Midbrain (tissue), 1 donor: ENCODE data around the gene AHRR.

ENCODE experiments used
- DNase-seq: peaks from one replicate; lab custom pipeline; 2025; lab: John Stamatoyannopoulos, UW

Gene AHRR

DNA sequence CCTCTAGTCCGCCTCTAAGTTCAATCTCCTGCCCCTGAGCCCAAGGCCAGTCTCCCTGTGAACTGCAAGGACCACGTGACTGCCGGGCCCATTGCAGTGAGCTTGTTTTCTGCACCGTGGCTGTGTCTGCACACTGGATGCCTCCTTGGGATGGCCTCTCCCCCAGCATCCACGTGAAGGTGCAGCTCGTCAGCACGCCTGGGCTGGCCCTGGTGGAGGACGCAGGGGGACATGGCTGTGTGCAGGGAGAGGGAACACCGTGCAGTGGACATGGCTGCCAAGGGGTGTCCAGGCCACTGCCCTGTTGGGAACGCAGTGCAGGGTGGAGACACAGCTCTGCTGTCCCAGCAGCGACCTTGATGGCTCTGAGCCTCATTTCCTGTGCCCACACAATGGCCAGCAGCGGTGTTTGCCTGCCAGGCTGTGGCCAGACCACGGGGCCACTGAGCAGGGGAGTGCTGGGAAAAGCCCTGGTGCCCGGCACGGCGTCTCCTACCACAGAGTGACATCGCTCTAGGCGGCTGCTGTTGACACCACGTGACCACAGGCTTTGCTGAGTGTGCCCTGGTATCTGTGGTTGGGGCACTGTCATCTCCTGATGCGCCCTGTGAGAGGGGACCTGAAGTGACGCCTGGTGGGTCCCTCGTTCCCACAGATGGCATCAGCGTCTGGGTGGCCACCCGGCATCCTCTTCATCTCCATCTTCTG lies 94.6 kb downstream of the AHRR start:
- no peak for DNase-seq

DNA sequence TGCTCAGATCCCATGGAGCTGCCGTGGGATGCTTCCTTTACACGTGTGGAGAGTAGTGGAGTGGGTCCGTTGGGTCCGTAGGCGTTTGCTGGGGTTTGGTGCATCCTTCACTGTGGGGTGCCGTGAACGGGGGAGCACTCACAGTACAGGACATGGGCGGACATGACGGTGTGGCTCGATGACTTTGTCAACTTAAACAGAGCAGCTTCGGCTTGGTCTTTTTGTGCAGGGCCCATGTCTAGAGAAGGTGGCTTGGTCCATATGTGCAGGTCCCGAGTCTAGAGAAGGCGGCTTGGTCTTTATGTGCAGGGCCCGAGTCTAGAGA lies 95.1 kb downstream of the AHRR start:
- no peak for DNase-seq

DNA sequence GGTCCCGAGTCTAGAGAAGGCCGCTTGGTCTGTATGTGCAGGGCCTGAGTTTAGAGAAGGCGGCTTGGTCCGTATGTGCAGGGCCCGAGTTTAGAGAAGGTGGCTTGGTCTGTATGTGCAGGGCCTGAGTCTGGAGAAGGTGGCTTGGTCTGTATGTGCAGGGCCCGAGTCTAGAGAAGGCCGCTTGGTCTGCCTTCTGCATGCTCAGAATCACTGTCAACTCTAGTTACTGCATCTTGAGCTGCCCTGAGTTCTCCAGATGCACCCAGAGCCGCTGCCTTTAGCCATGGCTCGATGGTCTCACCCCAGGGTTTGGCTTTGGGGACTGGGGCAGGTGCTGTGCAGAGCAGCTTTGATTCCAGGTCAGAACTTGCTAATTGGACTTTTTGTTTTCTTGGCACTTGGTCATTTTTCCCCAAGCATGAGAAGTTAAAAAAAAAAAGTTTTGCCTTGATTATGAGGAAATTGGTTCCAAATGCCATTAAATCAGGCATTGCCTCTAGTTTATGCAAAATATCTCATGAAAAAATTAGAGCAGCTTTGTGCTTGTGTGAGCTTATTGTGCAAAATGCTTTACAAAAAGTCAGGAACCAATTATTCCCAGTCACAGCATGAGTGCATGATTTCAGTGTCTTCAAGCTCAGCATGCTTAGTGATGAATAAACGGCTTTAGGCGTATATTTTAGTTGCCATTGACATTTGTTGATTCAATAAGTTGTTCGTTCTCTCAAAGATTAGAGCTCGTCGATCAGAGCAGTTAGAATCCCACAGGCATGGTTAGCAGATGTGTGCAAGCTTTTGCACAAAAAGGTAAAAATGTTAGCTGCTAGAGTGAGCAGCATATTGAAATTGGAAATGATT lies 96.0 kb downstream of the AHRR start:
- DNase-seq, result no peak

DNA sequence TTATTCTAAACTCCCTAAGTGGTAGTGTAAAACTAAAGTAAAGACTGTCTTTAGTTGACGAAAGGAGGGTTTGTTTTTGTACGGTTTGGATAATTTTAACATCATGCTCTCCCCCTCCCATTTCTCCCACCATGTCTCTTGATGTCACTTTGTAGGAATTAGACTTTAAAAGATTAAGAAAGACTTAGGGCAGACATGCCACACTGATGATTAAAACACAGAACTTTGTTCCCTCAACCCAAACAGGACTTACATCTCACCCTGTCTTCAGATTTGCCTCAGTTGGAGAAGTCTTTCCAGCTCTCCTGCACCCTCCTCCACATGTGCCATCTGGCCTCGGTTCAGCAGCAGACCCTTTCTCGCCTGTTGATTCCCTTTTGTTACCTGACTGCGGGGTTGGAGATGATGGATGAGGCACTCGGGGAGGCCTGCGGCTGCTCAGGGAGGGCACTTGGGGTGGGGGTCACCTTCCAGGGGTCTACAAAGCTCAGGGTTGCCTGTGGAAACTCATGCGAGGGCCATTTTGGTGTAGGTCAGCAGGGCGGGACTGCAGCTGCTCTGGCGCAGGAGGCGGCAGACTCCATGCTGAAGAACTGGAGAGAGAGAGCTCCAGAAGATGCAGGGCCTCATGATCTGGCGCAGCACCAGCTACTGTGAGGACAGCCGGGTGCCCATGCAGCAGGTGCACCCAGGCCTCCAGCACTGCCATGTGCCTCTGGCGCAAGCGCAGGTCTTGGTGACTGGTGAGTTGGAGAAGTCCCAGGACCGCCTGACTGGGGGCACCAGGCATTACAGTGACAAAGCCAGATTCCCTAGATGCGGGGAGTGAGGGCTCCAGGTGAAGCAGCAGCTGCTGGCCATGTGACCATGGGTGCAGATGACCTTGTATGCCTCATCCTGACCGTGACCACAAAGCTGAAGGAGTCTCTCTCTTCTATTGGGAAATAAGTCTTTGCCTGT lies 96.9 kb downstream of the AHRR start:
- DNase-seq, result no peak

DNA sequence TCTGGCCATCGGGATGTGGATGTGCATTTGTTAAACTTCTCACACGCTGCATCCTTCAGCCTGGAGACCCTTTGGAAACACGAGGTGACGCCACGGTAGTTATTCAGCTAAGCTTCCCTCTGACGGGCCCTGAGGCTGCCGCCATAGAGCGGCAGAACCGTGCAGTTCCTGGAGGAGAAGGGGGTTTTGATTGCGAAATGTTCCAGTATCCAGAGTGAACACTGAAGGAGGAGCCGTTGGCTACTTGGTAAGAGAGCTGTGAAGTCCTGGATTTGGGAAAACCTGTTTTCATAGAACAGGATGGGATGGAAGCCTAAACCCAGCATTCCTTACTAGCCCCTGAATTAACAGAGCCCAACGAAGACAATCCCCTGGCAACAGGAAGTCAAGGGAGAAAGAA lies 98.5 kb downstream of the AHRR start:
- no peak for DNase-seq

DNA sequence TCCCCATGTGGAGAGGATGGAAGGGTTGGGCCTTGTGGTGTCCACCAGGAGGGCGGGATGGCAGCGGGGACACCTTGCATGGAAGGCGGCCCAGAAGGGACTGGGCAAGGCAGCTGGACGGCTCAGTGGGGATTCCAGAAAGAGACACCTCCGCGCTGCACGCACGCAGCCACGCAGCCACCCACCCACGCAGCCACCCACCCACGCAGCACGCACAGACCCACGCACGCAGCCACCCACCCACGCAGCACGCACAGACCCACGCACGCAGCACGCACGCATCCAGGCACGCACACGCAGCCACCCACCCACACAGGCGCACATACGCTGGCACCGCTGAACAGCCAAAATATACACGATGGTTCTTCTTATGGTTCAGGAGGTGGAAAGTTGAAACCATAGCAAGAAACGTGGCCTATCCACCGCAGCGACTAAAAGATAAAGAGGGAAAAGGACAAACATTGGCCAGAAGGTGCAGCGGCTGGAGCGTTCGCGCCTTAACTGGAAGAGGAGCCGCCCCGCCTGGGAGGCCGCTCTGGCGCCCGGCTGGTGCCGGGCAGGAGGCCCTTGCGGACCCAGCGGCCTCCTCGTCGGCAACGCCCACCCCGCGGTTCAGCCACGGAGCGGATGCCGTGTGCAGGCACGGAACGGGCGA lies 99.2 kb downstream of the AHRR start:
- no peak for DNase-seq

DNA sequence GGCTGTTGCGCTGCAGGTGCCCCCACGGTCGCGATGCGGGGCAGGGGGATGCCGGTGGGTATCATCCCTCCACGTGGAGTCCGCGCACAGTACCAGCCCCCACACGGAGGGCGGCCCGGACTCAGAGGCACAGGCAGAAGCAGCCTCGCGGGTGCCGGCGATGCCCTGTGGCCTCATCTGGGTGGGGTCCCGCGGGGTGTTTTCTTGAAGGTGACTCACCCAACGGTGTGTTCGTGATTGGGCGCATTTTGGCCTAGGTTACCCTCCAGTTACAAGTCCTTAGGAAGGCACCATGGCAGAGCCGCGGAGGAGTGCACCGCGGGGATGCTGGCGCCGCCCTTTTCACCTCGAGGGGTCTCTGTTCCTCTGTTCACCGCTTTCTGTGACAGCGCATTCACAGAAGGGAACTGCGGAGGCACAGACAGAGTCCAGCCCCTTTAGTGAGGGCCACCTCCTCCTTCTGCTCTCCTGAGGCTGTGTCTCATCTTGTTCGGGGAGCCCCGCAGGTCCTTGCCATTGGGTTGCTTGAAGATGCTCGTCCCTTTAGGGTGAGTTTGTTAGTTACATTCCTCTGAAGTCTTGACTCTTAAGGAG lies 99.9 kb downstream of the AHRR start:
- no peak for DNase-seq

DNA sequence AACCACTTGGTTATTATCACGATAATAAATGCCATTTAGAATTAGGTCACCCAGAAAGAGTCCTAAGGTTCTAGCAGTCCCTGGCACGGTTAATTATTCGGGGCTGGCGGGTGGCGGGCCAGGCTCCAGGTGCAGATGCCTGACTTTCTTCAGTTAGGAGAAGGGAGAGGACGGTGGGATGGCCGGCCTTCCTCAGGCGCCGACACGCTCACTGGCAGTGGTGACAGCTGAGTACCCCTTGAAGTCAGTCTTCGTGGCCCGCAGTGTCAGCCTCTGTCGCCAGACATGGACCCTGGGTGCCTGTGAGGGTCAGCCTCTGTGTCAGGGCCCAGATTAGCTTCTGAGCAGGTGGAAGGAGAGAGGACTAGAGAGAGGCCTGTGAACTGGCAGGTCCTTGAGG lies 100.4 kb downstream of the AHRR start:
- no peak for DNase-seq

DNA sequence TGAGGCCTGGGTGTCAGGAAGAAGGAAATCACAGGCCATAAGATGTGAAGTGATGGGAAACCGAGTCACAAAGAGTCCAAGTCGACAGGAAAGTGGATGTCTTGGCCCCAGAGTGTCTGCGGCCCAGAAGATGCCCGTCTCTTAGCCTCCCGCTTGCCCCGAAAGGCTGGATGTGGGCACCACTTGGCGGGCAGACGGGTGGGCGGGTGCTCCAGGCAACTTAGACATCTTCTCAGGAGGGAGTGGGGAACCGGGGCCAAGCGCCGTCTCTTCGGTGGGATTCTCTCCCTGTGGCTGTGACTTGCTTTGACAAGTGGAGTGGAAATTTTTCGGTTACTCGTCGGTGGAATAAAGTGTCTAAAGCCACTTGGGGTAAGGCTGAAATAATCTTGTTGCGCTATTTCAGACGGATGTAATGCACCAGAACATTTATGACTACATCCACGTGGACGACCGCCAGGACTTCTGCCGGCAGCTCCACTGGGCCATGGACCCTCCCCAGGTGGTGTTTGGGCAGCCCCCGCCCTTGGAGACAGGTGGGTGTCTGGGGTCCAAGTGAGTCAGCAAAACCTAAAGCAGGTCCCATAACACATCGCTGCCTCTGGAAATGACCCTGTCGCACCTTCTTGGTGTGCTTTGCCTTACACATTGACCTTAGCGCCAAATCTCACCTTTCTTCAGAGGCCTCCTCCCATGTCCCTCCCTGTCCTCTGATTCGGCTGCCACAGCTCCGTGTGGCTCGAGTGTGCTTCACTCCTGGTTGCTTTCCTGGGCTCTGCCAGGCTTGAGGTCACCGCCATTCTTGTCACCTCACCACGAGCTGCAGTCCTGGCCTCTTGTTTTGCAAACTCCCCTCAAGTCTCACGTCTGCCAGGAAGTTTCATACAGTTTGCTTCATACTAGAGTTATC lies 101.1 kb downstream of the AHRR start:
- DNase-seq, result no peak

DNA sequence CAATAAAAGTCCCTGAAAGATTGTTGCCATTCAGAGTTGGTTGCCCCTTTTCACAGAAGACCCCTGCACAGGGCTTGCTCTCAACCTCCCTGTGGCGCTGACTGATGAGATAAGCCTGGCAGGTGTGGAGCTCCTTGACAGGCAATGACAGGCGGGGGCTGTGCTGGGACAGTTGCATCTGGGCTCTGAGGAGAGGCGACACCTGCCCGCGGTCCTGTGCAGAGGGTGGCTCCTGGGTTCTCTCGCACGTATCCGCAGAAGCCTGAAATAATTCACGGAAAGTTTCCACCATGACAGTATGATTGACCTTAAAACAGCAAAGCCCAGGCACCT lies 101.7 kb downstream of the AHRR start:
- DNase-seq, result no peak

DNA sequence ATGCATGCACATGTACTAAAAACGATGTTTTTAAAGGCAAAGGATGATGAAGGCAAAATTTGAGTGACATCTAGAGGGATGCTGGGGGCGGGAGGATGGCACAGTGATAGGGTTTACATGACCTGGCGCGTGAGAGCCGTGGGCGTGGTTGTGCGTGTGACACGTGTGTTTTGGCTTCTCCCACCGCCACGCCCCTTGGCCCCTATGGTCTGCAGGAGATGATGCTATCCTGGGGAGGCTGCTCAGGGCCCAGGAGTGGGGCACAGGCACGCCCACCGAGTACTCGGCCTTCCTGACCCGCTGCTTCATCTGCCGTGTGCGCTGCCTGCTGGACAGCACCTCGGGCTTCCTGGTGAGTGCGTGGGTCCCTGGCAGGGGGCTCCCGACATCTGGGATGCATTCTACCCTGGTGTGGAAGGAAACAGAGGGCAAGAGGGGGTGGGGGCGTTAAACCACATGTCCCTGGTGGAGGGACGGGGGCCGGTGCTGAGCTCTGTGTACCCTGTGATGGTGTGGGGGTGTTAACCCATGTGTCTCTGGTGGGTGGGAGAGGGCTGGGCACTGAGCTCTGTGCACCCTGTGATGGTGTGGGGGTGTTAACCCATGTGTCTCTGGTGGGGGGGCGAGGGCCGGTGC lies 102.2 kb downstream of the AHRR start:
- no peak for DNase-seq

DNA sequence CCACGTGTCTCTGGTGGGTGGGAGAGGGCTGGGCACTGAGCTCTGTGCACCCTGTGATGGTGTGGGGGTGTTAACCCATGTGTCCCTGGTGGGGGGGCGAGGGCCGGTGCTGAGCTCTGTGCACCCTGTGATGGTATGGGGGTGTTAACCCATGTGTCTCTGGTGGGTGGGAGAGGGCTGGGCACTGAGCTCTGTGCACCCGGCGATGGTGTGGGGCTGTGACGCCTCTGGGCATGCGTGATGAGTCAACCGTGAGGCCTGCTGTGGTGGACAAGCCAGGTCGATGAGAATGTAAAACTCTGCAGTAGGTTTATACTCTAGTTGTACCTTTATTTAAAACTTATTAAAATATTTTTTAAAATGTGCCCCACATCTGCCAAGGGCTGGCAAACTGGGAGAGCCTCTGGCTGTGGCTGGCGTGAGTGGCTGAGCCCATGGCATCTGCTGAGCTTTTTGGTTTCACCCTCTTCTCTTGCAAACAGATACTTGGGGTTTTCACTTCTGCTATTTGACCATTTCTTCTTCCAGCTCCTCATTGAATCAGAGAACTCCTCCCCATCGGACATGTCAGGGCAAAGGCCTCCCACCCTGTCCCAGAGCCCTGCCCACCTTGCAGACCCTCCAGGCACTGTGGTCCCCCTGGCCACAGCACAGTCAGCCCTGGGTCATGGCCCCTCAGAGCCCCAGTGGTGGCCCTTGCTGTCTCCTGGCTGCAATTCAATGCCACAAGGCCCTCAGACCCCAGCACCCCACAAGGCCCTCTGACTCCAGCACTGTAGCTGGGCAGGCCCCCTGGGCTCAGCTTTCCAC lies 103.0 kb downstream of the AHRR start:
- DNase-seq, result no peak

DNA sequence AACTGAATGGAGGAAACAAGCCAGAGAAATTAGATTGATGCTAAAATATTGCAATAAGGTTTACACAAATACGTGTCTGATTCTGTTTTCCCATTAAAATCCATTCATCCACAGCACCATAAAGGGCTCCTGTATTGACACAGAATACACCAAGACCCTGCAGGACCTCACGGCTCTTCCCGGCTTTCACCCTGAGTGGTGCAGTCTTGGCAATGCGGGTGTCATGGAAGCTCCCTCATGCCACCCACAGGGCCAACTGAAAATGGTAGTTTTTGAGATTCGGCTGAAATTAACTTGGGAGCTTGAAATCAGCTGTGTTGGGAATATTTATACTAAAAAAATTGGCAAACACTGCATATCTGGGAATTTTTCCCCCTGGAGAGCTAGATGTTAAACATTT lies 104.2 kb downstream of the AHRR start:
- DNase-seq, result peak; percentile 20

DNA sequence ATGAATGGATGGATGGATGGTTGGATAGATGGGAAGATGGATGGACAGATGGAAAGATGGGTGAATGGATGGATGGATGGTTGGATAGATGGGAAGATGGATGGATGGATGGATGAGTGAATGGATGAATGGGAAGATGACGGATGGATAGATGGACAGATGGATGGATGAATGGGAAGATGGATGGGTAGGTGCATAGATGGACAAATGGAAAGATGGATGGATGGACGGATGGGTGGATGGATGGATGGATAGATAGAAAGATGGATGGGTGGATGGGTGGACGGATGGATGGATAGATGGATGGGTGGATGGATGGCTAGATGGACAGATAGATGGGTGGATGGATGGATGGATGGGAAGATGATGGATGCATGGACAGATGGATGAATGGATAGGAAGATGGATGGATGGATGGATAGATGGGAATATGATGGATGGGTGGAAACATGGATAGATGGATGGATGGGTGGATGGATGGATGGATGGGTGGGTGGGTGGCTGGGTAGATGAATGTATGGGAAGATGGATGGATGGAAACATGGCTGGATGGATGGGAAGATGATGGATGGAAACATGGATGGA lies 105.0 kb downstream of the AHRR start:
- DNase-seq, result no peak

DNA sequence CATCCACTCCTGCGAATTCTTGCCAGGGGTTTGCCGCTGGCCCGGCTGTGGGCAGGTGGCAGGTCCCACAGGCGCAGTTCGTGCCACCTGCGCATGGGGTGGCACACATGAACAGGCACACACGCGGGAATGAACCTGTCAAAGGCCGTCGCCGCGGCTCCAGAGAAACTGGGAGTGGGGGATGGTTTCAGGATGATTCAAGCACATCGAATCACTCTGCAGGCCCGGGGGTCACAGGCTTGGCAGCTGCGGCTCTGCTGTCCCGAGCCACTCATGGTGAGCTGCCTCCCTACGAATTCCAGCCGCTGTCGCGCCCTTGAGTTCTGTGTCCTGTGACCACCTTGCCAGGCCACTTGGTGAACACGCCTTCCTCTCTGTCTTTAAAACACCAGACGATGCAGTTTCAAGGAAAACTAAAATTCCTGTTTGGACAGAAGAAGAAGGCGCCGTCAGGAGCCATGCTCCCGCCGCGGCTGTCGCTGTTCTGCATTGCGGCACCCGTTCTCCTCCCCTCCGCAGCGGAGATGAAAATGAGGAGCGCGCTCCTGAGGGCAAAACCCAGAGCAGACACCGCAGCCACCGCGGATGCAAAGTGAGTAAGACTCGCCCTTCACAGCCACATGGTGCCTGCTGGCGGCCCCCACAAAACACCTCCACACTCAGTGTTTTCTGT lies 106.0 kb downstream of the AHRR start:
- no peak for DNase-seq

DNA sequence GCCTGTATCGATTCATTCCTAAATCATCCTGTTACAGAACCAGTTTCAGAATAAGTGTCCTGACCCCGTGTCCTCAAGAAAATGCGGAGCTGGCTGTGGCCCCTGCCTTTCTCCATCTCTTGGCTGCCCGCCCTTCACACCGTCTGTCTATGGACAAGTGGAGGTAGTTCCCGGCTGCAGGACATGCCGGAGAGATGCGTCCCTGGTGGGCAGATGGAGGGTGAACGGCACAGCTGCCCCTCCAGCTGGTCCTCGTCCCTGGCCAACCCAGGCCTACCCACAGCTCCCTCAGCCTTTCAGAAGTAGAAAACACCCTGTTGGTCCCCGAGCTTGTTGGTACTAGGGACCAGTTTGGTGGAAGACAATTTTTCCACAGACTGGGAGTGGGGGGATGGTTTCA lies 106.7 kb downstream of the AHRR start:
- DNase-seq, result no peak

DNA sequence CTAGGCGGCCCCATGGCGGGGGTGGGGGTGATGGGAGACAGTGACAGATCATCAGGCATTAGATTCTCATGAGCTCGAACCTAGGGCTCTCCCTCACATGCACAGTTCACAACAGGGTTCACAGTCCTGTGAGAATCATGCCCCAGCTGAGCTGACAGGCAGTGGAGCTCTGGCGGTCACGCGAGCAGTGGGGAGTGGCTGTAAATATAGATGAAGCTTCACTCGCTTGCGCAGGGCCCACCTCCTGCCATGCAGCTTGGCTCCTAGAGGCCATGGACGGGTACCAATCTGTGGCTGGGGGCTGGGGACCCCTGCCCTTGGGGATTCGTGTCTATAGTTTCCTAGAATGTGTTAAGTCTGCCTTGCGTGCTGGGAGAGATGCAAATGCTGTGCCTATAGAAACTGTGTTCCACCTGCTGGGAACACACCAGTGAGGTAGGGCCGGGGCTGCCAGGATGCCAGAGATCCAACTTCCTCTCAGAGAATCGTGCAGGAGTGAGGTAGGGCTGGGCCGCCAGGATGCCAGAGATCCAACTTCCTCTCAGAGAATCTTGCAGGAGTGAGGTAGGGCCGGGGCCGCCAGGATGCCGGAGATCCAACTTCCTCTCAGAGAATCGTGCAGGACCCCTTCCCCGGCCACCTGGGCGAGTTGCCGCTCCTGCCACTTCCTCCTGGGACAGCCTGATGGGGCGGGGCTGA lies 107.4 kb downstream of the AHRR start:
- no peak for DNase-seq
